GM12875 (cell line): Measurements from ENCODE around the gene CNN2.

Experiments
- H3K4me3 ChIP-seq: one replicate; pipeline ENCODE4 v1.5.1; 2011; ENCODE audit warnings: low read depth, low read length, control low read depth
- TF ChIP-seq, protein P1 (sequence below): IDR thresholded peaks from 2 replicates; pipeline ENCODE4 v1.5.1; 2011; ENCODE audit warnings: low read depth, mild to moderate bottlenecking, control low read depth, inconsistent platforms, low read length, moderate library complexity, borderline replicate concordance; ENCODE audit not compliant: insufficient read depth

CNN2 gene

DNA sequence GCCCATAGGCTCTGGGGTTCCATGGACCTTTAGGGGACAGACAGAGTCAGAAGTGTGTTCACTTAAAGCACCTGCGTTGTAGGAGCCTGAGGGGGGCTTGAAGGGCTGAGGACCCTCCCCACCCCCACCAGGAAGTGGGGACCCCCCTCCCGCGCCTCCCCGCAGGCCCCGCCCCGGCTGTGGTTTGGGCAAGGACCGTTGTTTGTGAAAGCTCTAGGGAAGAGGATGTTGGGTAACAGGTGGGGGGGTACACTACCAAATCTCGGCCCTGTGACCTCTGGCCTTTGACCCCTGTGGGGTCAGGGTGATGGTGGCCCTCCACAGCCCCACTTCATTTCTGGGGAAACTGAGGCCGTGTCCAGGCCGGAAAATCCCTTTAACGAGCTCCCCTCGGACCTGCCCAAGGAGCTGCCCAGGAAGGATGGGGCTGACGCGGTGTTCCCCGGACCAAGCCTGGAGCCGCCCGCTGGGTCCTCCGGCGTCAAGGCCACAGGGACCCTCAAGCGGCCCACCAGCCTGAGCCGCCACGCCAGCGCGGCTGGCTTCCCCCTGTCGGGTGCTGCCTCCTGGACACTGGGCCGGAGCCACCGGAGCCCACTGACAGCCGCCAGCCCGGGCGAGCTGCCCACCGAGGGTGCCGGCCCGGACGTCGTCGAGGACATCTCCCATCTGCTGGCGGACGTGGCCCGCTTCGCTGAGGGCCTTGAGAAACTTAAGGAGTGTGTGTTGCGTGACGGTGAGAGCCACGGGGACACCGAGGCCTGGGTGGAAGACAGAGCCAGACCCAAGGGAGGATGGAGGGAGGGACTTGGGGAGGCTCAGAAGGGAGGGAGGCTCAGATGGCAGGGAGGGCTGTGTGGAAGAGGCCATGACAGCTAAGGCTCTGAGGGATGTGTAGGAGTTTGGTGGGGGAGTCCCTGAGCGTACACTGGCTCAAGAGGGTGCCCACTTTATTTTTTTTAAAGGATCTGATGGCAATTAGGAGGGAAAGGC is 41.9 kb downstream of the CNN2 start:
- peak overlapping the region; percentile 91 for H3K4me3 ChIP-seq

DNA sequence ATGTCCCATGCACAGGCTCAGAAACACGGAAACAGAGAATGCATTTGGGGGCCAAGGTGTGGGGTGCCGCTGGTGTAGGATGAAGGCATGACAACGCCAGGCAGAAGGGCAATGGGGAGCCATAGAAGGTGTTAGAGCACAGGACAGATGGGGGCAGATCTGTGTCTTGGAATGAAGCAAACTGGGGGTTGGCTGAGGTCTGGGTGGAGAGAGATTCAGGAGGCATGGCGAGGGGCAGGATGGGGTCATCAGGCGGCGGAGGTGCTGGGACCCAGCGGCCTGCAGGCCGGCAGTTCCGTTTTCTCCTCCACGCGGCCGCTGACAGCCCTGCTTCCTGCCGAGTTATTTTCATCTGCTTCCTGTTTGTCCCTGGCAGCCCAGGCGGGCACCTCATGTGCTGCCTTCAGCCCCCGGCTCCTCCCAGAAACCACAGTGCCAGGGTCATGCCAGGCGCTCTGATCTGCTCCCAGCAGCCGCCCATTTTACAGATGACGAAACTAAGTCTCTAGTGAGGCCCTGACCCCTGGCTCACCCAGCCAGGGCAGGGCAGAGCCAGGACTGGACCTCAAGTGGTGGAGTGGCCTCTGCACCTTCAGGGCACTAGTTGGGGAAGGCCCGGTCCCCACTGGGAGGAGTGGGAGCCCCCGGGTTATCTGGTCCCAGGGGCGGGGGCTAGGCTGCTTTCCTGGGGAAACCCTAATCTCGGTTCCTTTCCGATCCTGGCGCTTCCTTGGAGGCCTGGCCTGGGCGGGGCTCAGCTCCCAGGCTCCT is 42.8 kb downstream of the CNN2 start:
- TF ChIP-seq, protein P1, sequence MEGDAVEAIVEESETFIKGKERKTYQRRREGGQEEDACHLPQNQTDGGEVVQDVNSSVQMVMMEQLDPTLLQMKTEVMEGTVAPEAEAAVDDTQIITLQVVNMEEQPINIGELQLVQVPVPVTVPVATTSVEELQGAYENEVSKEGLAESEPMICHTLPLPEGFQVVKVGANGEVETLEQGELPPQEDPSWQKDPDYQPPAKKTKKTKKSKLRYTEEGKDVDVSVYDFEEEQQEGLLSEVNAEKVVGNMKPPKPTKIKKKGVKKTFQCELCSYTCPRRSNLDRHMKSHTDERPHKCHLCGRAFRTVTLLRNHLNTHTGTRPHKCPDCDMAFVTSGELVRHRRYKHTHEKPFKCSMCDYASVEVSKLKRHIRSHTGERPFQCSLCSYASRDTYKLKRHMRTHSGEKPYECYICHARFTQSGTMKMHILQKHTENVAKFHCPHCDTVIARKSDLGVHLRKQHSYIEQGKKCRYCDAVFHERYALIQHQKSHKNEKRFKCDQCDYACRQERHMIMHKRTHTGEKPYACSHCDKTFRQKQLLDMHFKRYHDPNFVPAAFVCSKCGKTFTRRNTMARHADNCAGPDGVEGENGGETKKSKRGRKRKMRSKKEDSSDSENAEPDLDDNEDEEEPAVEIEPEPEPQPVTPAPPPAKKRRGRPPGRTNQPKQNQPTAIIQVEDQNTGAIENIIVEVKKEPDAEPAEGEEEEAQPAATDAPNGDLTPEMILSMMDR: 0 out of 2 replicates have a peak, but pooled peaks have one; percentile 14
- peak overlapping the region; percentile 91 for H3K4me3 ChIP-seq

More for the DNA sequence above, 41.9 kb downstream of the CNN2 start:
- TF ChIP-seq, protein P1: no peak

DNA sequence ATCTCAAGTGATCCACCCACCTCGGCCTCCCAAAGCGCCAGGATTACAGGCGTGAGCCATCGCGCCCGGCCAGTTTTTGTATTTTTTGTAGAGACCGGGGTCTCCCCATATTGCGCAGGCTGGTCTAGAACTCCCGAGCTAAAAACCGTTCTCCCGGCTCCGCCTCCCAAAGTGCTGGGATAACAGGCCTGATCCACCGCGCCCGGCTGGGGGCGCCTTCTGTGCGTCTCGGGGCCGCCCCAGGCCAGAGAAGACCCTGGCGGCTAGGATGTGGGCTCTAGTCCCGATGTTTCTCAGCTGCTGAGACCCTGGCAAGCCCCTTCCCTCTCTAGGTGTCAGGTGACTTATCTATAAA is 44.1 kb downstream of the CNN2 start:
- TF ChIP-seq, protein P1: no peak
- no peak overlapping the region for H3K4me3 ChIP-seq

DNA sequence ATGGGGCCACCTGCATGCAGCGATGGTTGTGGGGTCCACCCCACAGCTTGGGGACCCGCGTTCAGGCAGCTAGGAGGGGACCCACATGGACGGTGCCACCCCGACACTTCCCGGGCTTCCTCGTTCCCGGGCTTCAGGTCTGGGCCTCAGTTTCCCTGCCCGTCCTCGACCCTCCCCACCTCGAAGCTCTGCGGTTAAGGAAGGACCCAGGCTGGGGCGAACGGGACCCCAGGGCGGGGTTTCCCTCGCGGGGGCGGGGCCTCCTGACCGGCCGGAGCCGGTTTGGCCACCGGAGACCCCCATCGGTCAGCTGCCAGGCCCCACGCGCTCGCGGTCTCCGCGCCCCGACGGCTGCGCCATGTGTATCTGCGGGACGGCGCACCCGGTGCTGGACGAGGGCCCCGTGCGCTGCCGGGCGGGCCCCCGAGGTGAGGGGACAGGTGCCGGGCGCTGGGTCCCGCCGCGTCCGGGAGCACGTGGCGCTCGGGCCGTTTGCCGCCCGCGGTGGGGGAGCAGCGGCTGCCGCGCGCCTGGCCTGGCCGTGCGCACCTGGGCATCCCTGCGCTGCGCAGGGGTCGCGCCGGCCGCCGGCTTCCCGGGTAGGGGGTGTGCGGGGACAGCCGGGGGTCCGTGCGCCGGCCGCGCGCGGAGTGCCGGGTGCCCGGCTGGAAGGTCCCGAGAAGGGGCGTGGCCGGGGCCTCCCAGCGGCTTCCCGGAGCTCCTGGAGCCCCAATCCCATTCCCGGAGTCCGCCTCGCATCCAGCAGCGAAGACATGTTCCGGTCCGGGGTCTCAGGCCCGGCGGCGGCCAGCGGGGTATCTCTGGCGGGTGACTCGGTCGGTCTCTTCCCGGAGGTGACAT is 44.8 kb downstream of the CNN2 start:
- TF ChIP-seq, protein P1: no peak
- H3K4me3 ChIP-seq: no peak overlapping the region

DNA sequence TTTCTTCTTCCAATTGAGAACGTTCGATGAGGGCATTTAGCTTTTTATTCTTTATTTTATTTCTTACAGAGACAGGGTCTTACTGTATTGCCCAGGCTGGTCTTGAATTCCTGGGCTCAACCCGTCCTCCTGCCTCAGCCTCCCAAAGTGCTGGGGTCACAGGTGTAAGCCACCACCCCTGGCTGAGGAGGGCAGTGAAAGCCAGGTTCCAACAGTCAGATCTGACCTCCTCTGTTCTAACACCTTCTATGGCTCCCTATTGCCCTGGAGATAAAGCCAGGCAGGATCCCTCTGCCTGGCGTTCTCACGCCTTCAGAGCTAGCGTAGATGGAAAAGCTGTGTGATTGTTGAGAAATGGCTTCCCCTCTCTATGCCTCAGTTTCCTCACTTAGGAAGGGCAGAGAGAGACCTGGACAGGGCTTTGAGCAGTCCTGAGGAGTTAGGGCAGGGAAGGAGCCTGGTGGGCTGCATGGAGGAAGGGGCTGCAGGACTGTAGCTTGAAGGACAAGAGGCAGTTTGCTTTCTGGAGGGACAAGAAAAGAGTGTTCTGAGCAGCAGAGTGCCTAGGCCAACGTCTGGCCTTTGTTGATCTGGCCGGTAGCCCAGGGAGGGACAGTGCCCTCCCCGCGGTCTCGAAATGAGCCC is 46.1 kb downstream of the CNN2 start:
- H3K4me3 ChIP-seq: no peak overlapping the region
- TF ChIP-seq, protein P1: no peak
